RPMI8226 (cell line): ENCODE results near the gene HDHD2.
"Not testable (repeated sequence)": the region's sequence is repeated elsewhere in the genome, so short reads cannot be mapped to it uniquely, and the experiment has no call there.

Experiments
- DNase-seq: peaks from one replicate; pipeline ENCODE4 v3.0.0-alpha.2; 2015

The HDHD2 gene, protein sequence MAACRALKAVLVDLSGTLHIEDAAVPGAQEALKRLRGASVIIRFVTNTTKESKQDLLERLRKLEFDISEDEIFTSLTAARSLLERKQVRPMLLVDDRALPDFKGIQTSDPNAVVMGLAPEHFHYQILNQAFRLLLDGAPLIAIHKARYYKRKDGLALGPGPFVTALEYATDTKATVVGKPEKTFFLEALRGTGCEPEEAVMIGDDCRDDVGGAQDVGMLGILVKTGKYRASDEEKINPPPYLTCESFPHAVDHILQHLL

DNA sequence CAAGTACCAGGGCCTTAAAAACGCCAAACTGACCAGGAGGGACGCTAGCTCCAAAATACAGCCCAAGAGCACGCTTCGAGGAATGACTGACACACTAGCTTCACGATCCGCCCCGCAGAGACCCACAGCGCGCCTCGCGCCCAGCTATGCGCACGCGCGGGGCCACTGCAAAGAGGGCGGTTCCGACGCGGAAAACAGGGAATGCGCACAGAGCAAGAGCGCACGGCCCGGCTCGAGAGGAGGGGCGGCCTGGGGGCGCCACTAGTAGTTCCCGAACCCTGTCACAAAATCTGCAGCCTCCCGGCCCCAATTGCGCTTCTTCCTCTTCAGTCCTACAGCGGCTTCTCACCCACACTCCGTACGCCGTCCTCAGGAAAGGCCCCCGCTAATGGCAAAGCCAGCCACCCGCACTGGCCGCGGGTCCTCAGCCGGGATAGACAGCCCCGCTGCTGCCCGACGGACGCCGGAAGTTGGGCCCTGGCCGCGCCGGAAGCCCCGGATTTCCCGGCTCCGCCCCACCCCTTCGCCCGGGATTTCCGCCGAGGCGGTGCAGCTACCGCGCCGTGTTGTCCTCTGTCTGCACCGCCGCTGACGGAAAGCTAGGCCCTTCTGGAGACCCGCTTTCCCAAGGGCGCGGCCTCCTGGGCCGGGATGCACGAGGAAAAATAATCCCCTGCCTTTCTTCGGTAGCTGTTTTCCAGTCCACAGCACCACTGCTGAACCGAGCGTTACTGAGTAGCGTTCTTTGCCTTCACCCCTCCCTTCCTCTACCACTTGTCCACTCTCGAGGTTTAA is at the start of gene HDHD2:
Gene HDHD2, minus strand, starts transcription at position 472 of the 795 bp plus-strand sequence. CDS start 14,061 bp downstream, outside the sequence.
- peak; percentile 89 for DNase-seq

DNA sequence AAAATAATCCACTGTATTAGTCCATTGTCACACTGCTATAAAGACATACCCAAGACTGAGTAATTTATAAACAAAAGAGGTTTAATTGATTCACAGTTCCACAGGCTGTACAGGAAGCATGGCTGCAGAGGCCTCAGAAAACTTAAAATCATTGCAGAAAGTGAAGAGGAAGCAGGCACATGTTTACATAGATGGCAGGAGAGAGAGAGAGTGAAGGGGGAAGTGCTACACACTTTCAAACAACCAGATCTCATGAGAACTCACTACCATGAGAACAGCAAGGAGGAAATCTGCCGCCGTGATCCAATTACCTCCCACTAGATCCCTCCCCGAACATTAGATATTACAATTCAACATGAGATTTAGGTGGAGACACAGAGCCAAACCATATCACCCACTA is 45.7 kb upstream of the HDHD2 start:
- not testable (repeated sequence) for DNase-seq

DNA sequence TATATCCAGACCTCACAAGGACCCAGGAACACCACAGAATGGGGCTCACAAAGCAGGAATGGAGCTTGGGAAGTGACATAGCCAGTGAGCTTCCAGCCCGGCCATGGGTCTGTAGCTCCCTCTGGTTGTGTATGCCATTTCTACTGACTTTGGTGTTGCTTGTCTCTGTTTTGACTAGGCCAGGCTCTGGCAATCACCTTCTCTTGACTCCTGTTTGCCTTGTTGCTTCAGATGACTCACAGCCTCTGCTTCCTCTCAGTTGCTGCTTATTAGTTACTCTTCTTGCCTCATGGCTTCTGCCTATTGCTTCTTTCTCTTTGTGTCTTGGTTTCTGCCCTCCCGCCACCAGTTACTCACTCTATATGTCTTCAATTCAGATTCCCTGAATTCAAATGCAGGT is 41.7 kb upstream of the HDHD2 start:
- no peak for DNase-seq

DNA sequence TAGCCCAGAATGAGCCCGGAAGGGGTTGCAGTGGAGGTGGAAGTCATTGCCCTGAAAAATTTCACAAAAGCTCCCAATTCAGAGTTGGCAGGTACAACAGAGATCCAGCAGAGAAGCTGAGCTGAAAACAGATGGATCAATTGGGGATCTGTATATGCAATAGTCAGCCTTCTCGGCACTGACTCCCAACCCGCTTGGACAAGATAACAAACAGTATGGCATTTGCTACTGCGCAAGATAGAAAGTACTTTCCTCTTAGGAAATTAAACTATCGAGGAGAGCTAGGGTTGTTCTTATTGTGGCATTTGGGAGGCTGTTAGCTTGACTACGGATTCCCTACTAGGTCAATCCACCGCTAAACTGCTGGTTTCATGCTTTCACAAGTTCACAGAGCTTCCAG is 37.4 kb upstream of the HDHD2 start:
- no peak for DNase-seq

DNA sequence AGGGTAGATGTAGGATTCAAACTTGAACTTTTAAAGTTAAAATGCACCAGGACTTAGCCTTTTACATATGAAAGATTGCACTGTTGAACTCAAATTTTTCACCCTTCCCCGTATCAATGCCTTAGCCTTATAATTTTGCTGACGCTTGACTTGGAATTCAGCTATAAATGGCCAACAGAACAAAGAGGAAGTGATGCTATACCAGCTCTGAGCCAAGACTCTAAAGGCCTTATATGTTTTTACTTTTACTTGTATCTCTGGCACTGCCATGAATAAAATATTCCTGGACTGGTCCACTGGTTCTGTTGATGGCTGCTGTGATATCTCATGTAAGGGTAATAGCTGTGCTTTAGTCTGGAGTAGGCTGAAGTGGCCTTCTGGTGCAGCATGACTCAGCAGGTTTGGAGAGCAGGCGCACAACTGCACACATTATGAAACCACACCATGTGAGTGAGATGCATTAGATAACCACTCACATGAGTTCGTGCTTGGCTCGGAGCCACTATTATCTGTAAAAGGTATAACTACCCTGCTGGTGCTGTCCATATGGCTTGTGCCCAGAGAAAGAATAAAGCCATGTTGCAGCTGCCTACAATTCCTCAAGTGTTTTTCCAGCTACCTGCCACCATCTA is 34.2 kb upstream of the HDHD2 start:
- peak; percentile 90 for DNase-seq

DNA sequence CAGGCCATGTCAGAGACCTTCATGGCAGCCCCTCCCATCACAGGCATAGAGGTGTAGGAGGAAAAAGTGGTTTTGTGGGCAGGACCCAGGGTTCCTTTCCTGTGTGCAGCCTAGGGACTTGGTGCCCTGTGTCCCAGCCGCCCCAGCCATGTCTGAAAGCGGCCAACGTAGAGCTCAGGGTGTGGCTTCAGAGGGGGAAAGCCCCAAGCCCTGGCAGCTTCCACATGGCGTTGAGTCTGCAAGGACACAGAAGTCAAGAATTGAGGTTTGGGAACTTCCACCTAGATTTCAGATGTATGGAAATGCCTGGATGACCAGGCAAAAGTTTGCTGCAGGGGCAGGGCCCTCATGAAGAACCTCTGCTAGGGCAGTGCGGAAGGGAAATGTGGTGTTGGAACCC is 31.9 kb upstream of the HDHD2 start:
- not testable (repeated sequence) for DNase-seq

DNA sequence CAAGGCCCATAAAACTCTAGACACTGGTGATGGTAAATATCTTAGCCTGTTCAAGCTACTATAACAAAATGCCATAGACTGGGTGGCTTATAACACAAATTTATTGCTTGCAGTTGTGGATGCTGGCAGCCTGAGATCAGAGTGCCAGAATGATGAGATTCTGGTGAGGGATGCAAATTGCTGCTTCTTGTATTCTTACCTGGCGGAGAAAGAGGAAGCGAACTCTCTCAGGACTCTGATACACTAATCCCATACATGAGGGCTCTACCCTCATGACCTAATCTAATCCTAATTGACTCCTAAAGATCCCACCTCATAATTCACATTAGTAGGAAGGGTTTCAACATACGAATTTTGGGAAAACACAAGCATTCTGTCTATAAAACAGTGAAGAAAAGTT is 30.5 kb upstream of the HDHD2 start:
- DNase-seq: peak; percentile 17

DNA sequence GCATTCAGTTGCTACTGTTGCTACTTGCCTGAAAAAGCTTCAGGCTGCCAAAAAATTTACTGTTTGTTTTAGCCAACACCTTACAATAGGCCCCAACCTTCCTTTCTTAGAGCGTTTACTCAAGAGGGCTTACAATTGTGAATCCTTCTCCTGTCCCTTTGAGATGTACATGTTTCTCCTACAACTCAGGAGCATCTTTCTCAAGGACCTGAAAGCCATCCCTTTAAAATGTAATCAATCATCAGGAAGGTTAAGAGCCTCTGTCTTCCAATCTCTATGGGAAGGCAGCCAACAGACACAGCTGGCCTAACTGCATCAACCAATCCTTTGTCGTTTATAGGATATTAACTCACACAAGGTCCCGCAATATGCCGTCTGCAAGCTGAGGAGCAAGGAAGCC is 29.2 kb upstream of the HDHD2 start:
- no peak for DNase-seq

DNA sequence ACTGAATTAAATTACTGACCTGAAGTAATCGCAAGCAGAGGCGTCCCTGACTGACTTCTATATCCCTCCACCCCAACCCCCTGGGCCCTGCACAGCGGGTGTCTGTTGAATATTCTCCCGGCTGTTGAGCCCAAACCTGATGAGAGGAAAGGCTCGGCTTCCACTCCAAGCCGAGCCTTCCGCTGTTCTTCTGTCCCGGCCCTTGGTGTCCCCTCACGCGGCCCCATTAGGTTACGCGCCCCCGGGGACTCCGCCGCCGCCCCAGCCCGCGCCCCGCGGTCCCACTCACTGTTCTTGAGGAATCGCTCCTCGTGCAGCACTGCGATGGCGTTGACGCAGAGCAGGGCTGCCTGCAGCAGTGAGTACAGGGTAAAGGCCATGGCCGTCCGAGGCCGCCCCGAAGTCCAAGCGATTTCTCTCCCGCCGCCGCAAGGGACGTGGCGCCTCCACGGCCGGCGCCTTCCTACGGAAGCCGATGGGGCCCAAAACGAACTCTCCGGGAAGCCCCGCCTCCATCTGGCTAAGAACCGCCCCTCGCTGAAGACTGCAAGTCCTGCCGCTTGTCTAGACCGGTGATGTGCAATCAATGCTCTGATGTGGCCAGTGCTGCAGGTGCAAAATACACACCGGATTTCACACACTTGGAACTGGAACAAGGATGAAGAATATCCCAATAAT is 25.7 kb upstream of the HDHD2 start, which contains the start of gene IER3IP1:
Gene IER3IP1, minus strand, starts transcription at position 467 of the 678 bp plus-strand sequence. Its CDS starts 87 bp downstream, at position 380.
- DNase-seq: peak; percentile 97

DNA sequence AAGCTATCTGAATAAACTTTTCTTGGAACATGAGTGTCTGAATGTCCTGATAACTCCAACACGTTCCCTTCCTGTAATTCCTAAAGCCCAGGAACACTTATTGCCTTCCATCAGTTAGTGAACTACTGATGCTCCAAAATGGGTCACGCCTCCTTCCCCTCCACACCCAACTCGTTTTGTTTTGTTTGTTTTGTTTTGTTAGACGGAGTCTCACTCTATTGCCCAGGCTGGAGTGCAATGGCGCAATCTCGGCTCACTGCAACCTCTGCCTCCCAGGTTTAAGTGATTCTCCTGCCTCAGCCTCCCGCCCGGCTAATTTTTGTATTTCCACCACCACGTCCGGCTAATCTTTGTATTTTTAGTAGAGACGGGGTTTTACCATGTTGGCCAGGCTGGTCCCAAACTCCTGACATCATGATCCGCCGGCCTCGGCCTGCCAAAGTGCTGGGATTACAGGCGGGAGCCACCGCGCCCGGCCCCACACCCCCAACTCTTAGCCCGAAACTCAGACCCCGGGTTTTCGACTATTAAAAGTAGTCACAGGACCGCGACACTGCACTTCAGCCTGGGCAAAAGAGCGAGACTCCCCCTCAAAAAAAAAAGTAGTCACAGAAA is 25.1 kb upstream of the HDHD2 start:
- DNase-seq: peak; percentile 10

DNA sequence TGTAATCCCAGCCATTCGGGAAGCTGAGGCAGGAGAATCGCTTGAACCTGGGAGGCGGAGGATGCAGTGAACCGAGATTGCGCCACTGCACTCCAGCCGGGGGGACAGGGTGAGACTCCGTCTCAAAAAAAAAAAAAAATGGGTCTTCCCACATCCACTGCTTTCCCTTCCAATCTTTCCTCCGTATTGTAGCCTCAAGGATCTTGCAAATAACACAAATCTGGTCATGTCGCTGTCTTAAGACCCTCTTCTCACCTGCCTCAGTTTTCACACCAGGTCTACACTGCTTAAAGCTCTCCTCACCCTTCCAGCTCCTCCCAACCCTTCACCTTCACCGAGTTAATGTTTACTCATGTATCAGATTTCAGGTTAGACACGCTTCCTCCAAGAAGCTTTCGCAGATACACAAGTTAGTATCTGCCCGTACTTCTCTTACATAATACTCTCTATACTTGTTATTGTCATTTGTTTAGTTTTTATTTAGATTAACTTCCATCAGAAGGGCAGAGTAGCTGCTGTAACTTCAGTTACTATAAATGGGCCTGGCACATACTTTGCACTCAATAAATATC is 24.3 kb upstream of the HDHD2 start:
- no peak for DNase-seq

DNA sequence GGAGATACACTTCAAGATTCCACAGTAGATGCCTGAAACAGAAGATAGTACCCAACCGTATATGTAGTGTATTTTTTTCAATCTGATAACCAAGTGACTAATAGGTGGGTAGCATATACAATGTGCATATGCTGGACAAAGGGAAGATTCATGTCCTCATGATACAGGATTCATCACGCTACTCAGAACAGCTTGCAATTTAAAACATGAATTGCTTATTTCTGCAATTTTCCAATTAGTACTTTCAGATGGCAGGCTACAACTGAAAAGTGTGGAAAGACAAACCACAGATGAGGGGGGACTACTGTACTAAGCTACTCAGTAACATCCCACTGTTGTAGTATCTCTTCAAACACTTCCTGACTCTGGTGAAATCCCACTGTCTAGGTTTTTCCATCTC is 22.2 kb upstream of the HDHD2 start:
- no peak for DNase-seq

DNA sequence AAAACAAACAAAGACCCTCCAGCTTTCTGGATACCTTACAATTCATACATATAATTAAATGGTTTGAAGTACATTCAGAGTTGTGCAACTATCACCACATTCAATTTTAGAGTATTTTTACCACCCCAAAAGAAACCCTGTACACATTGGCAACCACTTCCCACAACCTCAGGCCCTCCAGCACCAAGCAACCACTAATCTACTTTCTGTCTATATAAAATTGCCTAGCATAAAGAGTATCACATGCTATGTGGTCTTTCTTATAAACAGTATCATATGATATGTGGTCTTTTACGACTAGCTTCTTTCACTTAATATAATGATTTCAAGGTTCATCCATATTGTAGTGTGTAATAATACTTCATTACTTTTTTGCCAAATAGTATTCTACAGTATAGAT is 18.6 kb upstream of the HDHD2 start:
- DNase-seq: no peak

DNA sequence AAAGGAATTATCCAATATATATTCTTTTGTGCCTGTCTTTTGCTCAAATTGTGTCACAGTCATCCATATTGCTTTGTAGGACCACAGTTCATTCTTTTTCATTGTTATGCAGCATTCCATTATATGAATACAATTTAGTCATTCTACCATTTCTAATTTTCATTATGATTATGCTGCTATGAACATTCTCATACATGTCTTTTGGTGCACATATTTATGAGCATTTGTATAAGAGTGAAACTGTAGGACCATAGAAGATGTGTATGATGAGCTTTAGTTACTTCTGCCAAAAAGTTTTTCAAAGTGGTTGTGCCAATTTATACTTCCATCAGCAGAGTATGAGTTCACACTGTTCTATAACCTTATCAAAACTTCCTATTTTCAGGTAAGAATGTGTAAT is 18.2 kb upstream of the HDHD2 start:
- DNase-seq: no peak

DNA sequence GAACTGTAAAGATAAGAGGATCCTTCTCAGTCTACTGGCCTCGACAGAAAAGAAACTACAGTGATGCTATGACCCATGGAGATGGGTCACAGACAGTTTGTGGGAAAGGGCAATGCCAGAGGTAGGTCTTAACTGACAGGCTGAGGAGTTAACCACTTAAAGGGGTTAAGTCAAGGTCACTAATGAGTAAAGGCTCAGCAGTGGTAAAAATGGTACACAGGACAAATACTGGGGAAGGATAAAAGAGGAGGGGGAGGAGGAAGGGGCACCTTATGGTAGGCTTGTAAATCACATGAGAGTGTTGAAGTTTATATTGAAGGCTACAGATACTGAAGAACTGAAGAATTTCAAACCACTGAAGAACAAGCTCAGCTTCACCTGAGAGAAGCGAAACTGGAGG is 16.0 kb upstream of the HDHD2 start:
- DNase-seq: no peak

DNA sequence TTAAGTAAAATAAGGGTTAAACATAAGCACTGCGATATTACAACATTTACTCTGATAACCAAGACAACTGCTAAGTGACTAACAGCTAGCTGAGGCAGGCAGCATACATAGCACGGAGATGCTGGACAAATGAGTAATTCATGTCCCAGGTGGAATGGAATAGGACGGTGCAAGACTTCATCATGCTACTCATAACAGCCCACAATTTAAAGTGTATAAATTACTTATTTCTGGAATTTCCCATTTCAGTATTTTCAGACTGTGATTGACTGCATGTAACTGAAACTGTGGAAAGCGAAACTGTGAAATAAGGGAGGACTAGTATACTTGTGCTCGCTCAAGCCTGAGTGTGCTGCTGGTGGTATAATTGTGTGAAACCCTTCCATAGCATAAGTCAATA is 12.9 kb upstream of the HDHD2 start:
- no peak for DNase-seq

DNA sequence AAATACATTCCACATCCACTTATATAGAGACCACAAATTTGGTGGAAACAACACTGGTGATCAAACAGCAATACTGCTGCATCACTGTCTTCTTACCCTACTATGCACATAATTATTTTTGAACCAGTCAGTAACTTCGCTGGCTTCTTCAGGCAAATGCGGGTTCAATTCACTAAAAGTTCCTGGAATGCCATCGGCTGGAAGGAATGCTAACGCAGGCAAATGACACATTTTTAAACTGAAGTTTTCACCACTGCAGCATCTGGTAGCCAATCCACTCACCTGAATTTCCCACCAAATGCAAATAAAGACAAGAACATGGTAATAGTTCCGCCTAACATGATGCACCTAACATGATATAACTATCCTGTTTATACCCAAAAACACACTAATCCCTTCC is 10.0 kb upstream of the HDHD2 start:
- DNase-seq: no peak

DNA sequence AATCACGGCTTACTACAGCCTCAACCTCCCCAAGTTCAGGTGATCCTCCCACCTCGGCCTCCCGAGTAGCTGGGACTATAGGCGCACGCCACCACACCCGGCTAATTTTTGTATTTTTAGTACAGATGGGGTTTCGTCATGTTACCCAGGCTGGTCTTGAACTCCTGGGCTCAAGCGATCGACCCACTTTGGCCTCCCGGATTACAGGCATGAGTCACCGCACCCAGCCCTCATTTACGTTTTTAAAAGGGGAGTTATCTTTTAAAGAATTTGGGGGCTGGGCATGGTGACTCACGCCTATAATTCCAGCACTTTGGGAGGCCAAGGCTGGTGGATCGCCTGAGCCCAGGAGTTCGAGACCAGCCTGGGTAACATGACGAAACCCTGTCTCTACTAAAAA is 8.1 kb upstream of the HDHD2 start:
- DNase-seq: not testable (repeated sequence)

DNA sequence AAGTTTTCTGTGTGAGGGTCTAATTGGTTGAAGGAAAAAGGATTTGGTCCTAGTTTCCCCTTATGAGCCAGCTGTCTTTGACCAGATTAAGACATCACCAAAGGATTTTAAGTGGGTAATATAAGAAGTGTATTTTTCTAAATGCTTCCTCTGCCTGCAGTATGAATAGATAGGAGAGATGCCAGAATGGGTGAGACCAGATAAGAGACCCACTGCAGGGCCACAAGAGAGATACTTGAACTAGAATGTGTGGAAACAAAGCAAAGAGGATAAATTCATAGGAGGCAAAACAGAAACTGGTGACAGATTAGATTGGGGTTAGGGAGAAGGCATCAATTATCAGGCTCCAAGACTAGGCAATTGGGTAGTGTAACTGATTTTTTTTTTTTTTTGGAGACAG is 1.1 kb upstream of the HDHD2 start:
- DNase-seq: no peak

DNA sequence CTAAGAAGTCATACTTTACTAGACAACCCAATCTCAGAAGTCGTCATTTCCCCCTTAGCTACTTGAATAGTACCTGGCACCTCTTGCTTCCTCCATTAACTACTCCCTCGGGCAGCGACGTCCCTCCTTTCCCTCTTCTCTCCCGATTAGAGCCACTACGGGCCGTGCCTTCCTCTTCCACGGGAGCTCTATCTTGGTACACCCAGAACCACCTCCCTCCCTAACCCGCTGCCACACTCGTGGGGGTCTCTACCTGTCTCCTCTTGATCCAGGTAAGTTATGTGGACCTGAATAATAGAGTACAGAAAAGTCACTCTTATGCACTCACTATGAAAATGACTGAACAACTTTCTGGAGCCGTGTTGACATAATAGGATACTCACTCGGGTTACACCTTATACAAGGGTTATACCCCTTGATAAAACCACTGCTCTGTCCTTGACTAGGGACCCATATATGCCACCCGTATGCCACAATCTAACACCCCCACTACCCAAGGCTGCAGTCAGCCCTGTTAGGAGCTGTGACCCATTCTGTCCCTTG is 595 bp upstream of the HDHD2 start:
- DNase-seq: no peak

DNA sequence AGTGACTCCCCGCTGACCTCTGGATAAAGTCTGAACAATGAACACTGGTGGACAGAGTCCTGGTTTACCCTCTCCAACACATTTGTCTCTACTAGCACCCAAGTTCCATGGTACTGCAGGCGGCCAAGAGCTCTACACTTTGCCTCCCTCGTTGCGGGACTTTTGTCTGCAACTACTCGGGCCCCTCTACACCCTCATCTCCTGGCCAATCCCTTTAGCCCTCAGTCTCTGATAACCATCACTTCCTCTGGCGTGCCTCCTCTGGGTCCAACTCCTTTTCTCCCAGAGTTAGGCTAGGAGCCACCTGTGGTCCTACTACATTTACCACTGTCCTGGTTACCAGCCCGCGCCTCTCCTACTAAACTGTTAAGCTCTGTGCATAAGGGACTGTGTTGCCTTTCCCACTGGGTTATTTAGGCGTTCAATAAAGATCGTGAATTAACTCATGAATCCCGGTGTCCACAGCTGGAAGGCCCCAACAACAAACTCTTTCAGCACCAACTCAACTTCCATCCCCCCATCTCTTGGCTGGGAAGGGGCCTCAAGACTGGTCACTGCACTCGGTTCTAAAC is 757 bp downstream of the HDHD2 start:
- no peak for DNase-seq

DNA sequence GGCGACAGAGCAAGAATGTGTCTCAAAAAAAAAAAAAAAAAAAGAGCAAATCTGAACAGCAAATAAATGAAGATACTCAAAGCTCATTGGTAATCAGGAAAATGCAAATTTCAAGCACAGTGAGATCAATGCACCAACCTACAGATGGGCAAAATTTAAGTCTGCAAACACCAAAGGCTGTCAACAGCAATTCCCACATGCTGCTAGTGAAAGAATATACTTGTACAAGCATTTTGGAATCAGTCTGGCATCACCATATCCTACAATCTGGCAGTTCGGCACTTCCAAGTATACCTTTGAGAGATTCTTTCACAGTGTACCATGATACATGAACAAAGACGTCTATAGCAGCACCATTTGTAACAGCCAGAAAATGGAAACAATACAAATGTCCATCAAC is 4.1 kb downstream of the HDHD2 start:
- DNase-seq: no peak
